Liver (tissue), 9 donors: ENCODE measurements around the gene LINS1. TPM values are rescaled to one million over a fixed set of nuclear protein-coding genes. Genes with fewer than 3 reads are reported as not detected.

Experiments used
- DNase-seq: peaks from one replicate; pipeline ENCODE4 v3.0.0-alpha.2; 2017; ENCODE audit warnings: low spot score
- H3K27ac ChIP-seq, 2 donors: one replicate each; pipeline ENCODE4 v1.7.0; 2013; ENCODE audit warnings: inconsistent platforms in 2 of 2, low read length in 2 of 2, control low read depth in 1 of 2, low read depth in 1 of 2, mild to moderate bottlenecking in 1 of 2
- H3K27me3 ChIP-seq, 4 donors: one replicate each; pipeline versions ENCODE4 v1.6.1 to v1.7.0; 2013; ENCODE audit warnings: low read length in 3 of 4, inconsistent platforms in 1 of 4, mild to moderate bottlenecking in 1 of 4, moderate library complexity in 1 of 4; ENCODE audit not compliant: control insufficient read depth in 4 of 4, insufficient read depth in 4 of 4
- H3K36me3 ChIP-seq, 4 donors: one replicate each; pipeline versions ENCODE4 v1.6.1 to v1.7.0; 2013; ENCODE audit warnings: low read length in 3 of 4, mild to moderate bottlenecking in 3 of 4, low read depth in 1 of 4, moderate library complexity in 1 of 4; ENCODE audit not compliant: control insufficient read depth in 4 of 4, insufficient read depth in 3 of 4
- H3K4me1 ChIP-seq, 4 donors: one replicate each; pipeline versions ENCODE4 v1.6.1 to v1.7.0; 2013; ENCODE audit warnings: low read length in 3 of 4, mild to moderate bottlenecking in 3 of 4, moderate library complexity in 1 of 4; ENCODE audit not compliant: control insufficient read depth in 4 of 4, insufficient read depth in 4 of 4
- H3K4me3 ChIP-seq, 3 donors: one replicate each; pipeline versions ENCODE4 v1.6.1 to v1.7.0; 2013; ENCODE audit warnings: low read length in 3 of 3, control low read depth in 1 of 3, low read depth in 1 of 3, mild to moderate bottlenecking in 1 of 3
- H3K9ac ChIP-seq, 2 donors: one replicate each; pipeline ENCODE4 v1.7.0; 2013; ENCODE audit warnings: low read length in 2 of 2, mild to moderate bottlenecking in 2 of 2, moderate library complexity in 2 of 2, control low read depth in 1 of 2, low read depth in 1 of 2
- H3K9me3 ChIP-seq, 4 donors: one replicate each; pipeline versions ENCODE4 v1.6.1 to v1.7.0; 2013; ENCODE audit warnings: low read length in 3 of 4; ENCODE audit not compliant: control insufficient read depth in 4 of 4
- EGR1 ChIP-seq, 2 donors: IDR thresholded peaks; 2 replicates each; pipeline ENCODE4 v1.6.1; 2016 to 2018; ENCODE audit warnings: antibody characterized with exemption in 2 of 2, low read depth in 2 of 2
- FOXA1 ChIP-seq: IDR thresholded peaks from 2 replicates; pipeline ENCODE4 v1.6.1; 2016; ENCODE audit warnings: antibody characterized with exemption
- FOXA2 ChIP-seq: IDR thresholded peaks from 2 replicates; pipeline ENCODE4 v1.6.1; 2016; ENCODE audit warnings: antibody characterized with exemption
- GABPA ChIP-seq, 2 donors: IDR thresholded peaks in 1 of 2; conservative IDR thresholded peaks in 1 of 2; 2 replicates each; pipeline ENCODE4 v1.6.1; 2016; ENCODE audit warnings: antibody characterized with exemption in 2 of 2, mild to moderate bottlenecking in 1 of 2, moderate library complexity in 1 of 2
- HNF4A ChIP-seq, 2 donors: conservative IDR thresholded peaks; 2 replicates each; pipeline ENCODE4 v1.6.1; 2016; ENCODE audit warnings: antibody characterized with exemption in 2 of 2, mild to moderate bottlenecking in 2 of 2
- HNF4G ChIP-seq: IDR thresholded peaks from 2 replicates; pipeline ENCODE4 v1.6.1; 2016; ENCODE audit warnings: antibody characterized with exemption
- JUND ChIP-seq, 2 donors: IDR thresholded peaks; 2 replicates each; pipeline ENCODE4 v1.6.1; 2016; ENCODE audit warnings: antibody characterized with exemption in 2 of 2
- NR2F2 ChIP-seq: IDR thresholded peaks from 2 replicates; pipeline ENCODE4 v1.6.1; 2016; ENCODE audit warnings: antibody characterized with exemption
- RXRA ChIP-seq, 2 donors: IDR thresholded peaks; 2 replicates each; pipeline ENCODE4 v1.6.1; 2017 to 2018; ENCODE audit warnings: antibody characterized with exemption in 2 of 2, mild to moderate bottlenecking in 1 of 2
- SP1 ChIP-seq: IDR thresholded peaks from 2 replicates; pipeline ENCODE4 v1.6.1; 2018; ENCODE audit warnings: antibody characterized with exemption, mild to moderate bottlenecking
- TAF1 ChIP-seq: conservative IDR thresholded peaks from 2 replicates; pipeline ENCODE4 v1.6.1; 2016; ENCODE audit warnings: antibody characterized with exemption, mild to moderate bottlenecking
- YY1 ChIP-seq: IDR thresholded peaks from 2 replicates; pipeline ENCODE4 v1.6.1; 2016; ENCODE audit warnings: antibody characterized with exemption, mild to moderate bottlenecking
- WGBS: extraction: QIAGEN DNeasy Blood & Tissue Kit; methylation state at CpG from one replicate; pipeline ENCODE4 v1.1.7; 2013; 5-methylcytosine and 5-hydroxymethylcytosine counted together
- polyA plus RNA-seq, 2 donors: library from polyadenylated mRNA; stranded (reverse) in 1 of 2; unstranded in 1 of 2; fragments of 200-250 nt in 1 of 2; fragments of >200 nt in 1 of 2; fragmentation: Nextera tagmentation in 1 of 2; extraction: Ambion mirVana in 1 of 2; gene quantifications; one replicate each; pipeline versions ENCODE4 v1.2.1 to v1.2.3, GENCODE V29; 2013 to 2015
- total RNA-seq, 2 donors: library from RNA; depleted of rRNA; stranded (reverse); fragments of >200 nt; gene quantifications; one replicate each; pipeline ENCODE4 v1.2.3, GENCODE V29; 2014
- TF ChIP-seq, protein P1 (sequence below): fragments of 150-350 bp; IDR thresholded peaks from 2 replicates; pipeline ENCODE4 v1.5.1; 2017; ENCODE audit warnings: improper control_type of control experiment, low read depth, low read length; ENCODE audit not compliant: missing input control
- TF ChIP-seq, protein P2 (sequence below): IDR thresholded peaks from 2 replicates; pipeline ENCODE4 v1.6.1; 2016; ENCODE audit warnings: antibody characterized with exemption
- TF ChIP-seq, protein P3 (sequence below): IDR thresholded peaks from 2 replicates; pipeline ENCODE4 v1.6.1; 2016; ENCODE audit warnings: antibody characterized with exemption
- TF ChIP-seq, protein P4 (sequence below): IDR thresholded peaks from 2 replicates; pipeline ENCODE4 v1.6.1; 2016; ENCODE audit warnings: antibody characterized with exemption
- TF ChIP-seq, protein P5 (sequence below): IDR thresholded peaks from 2 replicates; pipeline ENCODE4 v1.6.1; 2016; ENCODE audit warnings: antibody characterized with exemption, mild to moderate bottlenecking
- donor health status: healthy.
- donor health status: healthy.
- donor health status: healthy.
- donor health status: healthy.
- donor health status: healthy.

LINS1 gene
- total and polyA plus RNA-seq, 4 donors = 2.9 to 9.1 (median 6.3) TPM

DNA sequence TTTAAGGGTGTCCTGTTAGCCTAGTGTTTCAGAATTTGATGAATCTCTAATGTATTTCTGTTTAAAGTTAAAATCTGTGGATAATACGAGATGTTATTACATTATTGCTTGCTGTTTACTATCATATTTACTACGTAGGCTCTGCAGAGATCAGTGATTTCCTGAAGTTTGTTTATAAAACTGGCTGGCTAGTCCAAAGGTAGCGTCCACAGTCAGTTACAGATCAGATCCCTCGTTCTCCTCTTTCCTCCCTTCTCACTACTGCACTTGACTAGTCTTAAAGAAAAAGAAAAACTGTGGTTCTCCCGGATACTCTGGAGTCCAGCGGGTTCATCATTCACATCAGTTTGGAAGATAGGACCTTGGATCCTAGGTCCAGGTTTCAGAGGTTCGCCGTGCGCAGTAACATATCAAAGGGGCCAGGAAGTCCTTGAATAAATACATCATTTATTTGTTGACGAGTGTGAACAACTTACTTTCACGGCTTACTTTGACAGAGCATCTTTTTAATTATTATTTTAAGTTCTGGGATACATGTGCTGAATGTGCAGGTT lies 36.3 kb upstream of the LINS1 start:
- H3K9ac ChIP-seq = no peak overlapping the region
- TF ChIP-seq GABPA (IDR thresholded peaks at IDR 0.05 in 1 of 2, conservative IDR thresholded peaks at IDR 0.05 in 1 of 2) (no peak), HNF4A (conservative IDR thresholded peaks at IDR 0.05) (peak; percentile 69 to 78), JUND (IDR thresholded peaks at IDR 0.05) (no peak), TAF1 (no peak), YY1 (no peak), NR2F2 (no peak), RXRA (IDR thresholded peaks at IDR 0.05) (no peak), SP1 (no peak), FOXA1 (no peak), FOXA2 (no peak), EGR1 (IDR thresholded peaks at IDR 0.05; ENCODE audit: low read depth in 2 of 2) (no peak), HNF4G (peak; percentile 8)
- TF ChIP-seq, protein P1, sequence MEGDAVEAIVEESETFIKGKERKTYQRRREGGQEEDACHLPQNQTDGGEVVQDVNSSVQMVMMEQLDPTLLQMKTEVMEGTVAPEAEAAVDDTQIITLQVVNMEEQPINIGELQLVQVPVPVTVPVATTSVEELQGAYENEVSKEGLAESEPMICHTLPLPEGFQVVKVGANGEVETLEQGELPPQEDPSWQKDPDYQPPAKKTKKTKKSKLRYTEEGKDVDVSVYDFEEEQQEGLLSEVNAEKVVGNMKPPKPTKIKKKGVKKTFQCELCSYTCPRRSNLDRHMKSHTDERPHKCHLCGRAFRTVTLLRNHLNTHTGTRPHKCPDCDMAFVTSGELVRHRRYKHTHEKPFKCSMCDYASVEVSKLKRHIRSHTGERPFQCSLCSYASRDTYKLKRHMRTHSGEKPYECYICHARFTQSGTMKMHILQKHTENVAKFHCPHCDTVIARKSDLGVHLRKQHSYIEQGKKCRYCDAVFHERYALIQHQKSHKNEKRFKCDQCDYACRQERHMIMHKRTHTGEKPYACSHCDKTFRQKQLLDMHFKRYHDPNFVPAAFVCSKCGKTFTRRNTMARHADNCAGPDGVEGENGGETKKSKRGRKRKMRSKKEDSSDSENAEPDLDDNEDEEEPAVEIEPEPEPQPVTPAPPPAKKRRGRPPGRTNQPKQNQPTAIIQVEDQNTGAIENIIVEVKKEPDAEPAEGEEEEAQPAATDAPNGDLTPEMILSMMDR = no peak
- TF ChIP-seq, protein P2, sequence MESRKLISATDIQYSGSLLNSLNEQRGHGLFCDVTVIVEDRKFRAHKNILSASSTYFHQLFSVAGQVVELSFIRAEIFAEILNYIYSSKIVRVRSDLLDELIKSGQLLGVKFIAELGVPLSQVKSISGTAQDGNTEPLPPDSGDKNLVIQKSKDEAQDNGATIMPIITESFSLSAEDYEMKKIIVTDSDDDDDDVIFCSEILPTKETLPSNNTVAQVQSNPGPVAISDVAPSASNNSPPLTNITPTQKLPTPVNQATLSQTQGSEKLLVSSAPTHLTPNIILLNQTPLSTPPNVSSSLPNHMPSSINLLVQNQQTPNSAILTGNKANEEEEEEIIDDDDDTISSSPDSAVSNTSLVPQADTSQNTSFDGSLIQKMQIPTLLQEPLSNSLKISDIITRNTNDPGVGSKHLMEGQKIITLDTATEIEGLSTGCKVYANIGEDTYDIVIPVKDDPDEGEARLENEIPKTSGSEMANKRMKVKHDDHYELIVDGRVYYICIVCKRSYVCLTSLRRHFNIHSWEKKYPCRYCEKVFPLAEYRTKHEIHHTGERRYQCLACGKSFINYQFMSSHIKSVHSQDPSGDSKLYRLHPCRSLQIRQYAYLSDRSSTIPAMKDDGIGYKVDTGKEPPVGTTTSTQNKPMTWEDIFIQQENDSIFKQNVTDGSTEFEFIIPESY = no peak
- TF ChIP-seq, protein P3, sequence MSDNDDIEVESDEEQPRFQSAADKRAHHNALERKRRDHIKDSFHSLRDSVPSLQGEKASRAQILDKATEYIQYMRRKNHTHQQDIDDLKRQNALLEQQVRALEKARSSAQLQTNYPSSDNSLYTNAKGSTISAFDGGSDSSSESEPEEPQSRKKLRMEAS = no peak
- TF ChIP-seq, protein P4, sequence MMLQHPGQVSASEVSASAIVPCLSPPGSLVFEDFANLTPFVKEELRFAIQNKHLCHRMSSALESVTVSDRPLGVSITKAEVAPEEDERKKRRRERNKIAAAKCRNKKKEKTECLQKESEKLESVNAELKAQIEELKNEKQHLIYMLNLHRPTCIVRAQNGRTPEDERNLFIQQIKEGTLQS = no peak
- TF ChIP-seq, protein P5, sequence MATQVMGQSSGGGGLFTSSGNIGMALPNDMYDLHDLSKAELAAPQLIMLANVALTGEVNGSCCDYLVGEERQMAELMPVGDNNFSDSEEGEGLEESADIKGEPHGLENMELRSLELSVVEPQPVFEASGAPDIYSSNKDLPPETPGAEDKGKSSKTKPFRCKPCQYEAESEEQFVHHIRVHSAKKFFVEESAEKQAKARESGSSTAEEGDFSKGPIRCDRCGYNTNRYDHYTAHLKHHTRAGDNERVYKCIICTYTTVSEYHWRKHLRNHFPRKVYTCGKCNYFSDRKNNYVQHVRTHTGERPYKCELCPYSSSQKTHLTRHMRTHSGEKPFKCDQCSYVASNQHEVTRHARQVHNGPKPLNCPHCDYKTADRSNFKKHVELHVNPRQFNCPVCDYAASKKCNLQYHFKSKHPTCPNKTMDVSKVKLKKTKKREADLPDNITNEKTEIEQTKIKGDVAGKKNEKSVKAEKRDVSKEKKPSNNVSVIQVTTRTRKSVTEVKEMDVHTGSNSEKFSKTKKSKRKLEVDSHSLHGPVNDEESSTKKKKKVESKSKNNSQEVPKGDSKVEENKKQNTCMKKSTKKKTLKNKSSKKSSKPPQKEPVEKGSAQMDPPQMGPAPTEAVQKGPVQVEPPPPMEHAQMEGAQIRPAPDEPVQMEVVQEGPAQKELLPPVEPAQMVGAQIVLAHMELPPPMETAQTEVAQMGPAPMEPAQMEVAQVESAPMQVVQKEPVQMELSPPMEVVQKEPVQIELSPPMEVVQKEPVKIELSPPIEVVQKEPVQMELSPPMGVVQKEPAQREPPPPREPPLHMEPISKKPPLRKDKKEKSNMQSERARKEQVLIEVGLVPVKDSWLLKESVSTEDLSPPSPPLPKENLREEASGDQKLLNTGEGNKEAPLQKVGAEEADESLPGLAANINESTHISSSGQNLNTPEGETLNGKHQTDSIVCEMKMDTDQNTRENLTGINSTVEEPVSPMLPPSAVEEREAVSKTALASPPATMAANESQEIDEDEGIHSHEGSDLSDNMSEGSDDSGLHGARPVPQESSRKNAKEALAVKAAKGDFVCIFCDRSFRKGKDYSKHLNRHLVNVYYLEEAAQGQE = no peak
- no peak overlapping the region for H3K27ac ChIP-seq
- H3K27me3 ChIP-seq = no peaks in the 10 kb centered on the region
- H3K36me3 ChIP-seq = no peaks in the 10 kb centered on the region
- WGBS = 57% methylated on average over 11 of the region's 11 CpGs
- H3K4me1 ChIP-seq = peaks cover 3 to 19% (median 14%) of the 10 kb centered on the region in 4 donors
- DNase-seq = no peak
- H3K9me3 ChIP-seq = no peaks in the 10 kb centered on the region
- no peak overlapping the region for H3K4me3 ChIP-seq
